Stimulated activated CD8-positive, alpha-beta memory T cell treated with anti-CD3 and anti-CD28 coated beads, Interleukin-4, amount 100 ng/mL, for 24 hours (primary cell): ENCODE data around the gene XRCC2.
"Not testable (repeated sequence)": the region's sequence is repeated elsewhere in the genome, so short reads cannot be mapped to it uniquely, and the experiment has no call there.

Source experiments
- DNase-seq: peaks from one replicate; pipeline ENCODE4 v3.0.0-alpha.2; 2020; ENCODE audit warnings: low read depth

Gene XRCC2

DNA sequence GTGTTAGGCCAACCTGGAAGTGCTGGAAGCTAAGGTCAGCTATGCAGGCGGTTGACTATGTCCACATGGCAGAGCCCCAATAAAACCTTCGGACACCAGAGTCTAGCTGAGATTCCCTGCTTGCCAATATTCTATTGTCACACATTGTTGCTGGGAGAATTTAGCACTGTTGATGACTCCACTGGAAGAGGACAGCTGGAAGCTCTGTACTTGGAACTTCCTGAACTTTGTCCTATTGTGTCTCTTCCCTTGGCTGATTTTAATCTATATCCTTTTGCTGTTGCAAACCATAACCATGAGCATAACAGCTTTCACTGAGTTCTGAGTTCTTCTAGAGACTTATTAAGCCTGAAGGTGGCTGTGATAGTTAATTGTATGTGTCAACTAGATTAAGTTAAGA, 12.0 kb downstream of the XRCC2 start:
- DNase-seq, result no peak

GRCh38 chr7:152663148-152663740, 12.7 kb downstream of the XRCC2 start:
- DNase-seq, result no peak

DNA sequence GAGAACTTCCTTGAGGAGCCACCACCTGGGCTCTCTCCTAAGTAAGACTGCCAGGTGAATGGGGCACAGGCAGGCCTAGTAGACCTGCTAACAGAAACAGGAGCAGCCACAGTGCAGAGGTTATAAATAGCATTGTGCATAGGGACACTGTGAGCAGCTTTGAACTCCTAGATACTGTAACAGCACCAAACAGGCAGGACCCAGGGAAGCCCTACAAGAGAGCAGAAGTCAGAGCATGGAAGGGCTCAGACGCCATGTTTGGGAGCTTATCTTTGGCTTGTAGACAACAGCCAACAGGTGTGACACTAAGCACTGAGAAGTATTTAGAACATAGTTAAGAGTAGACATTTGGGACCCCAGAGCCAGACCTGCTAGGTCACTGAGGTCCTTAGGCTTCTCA, 14.5 kb downstream of the XRCC2 start:
- no peak for DNase-seq

DNA sequence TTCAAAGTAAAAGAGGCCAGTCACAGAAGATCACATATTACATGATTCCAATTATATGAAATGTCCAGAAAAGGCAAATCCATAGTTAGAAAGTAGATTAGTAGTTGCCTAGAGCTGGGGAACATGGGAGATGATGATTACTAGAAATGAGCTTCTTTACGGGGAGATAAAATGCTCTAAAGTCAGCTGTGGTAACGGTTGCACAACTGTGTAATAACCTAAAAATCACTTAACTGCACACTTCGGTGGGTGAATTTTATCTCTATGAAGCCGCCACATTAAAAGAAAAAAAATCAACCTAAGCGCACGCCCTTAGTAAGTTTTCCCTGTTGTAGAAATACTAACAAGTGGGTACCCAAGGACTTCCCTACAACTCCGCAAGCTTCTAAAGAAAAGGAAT, 15.9 kb downstream of the XRCC2 start:
- DNase-seq, result no peak

DNA sequence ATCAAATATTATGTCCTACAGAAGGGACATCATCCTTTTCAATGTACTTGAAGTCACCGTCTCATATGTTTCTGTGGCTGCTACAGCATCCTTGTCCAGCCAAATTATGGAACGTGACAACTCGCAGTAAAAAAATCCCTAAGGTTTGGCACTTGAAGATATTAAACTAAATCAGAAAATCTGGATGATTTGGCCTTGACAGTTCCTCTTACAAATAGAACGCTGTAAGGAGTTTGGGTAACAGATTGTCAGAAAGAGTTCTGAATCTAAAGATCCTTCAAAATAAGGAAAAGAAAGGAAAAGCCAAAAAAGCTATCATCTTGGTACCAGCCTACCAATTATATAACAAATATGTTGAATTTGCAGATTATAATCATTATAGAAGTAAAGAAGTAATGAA, 21.0 kb downstream of the XRCC2 start:
- DNase-seq, result no peak

- no peak for DNase-seq
These were observed 26.7 kb downstream of the XRCC2 start for GRCh38 chr7:152649220-152649619.

GRCh38 chr7:152647009-152647408, 28.9 kb downstream of the XRCC2 start:
- no peak for DNase-seq

GRCh38 chr7:152646579-152646978, 29.4 kb downstream of the XRCC2 start:
- not testable (repeated sequence) for DNase-seq

DNA sequence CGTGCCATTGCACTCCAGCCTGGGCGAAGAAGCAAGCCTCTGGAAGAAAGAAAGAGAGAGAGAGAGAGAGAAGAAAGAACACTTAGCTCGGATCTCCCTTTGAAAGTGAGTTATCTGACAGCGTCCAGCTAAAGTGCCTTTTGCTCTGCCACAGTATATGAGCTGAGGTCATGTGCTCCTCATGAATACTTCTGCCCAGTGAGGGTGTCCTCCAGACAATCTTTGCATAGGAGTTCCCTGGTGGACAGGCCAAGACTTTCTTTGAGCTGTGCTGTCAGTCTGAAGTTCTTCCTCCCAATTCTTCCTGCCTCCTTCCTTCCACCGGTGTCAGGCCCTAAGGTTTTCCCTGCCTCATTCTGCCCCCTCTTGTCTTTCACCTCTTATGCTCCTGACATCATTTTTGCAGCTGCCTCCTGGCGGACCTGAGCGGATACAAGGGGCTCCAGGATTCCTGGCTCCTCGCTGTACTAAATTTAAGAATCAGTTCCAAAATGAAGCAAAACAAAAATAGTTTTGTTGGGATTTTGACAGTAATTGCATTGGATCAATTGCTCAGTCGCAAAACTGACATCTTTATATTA, 31.9 kb downstream of the XRCC2 start:
- DNase-seq, result no peak

DNA sequence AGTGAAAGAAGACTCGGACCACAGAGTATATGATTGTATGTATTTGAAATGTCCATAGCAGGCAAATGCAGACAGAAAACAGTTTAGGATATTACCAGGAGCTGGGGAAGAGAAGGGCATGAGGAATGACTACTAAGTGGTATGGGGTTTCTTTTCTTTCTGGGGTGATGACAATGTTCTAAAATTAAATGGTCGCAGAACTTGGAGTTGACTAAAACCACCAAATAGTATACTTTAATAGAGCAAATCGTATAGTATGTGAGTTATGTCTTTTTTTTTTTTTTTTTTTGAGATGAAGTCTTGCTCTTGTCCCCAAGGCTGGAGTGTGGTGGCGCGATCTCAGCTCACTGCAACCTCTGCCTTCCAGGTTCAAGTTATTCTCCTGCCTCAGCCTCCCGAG, 34.6 kb downstream of the XRCC2 start:
- DNase-seq, result no peak

GRCh38 chr7:152640829-152641228, 35.1 kb downstream of the XRCC2 start:
- DNase-seq, result no peak

DNA sequence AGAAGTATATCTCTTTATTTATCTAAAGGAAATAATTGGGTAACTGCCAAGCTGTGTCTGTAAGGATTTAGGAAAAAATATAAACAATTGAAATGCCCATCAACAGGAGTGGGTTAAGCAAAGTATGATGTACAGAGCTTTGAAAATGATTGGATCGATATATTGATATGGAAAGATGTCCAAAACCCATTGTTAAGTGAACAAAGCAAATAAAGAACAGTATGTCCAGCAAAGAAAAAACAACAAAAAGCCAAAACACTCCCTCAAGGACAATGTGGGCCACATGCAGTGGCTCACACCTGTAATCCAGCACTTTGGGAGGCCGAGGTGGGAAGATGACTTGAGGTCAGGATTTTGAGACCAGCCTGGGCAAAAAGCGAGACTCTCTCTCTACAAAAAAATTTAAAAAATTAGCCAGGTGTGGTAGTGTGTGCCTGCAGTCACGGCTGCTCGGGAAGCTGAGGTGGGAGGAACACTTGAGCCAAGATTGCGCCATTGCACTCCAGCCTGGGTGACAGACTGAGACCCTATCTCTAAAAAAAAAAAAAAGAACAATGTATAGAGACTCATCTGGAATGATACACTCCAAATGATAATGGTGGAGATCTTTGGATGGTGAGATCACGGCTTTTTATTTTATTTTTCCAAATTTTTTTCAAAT, 37.9 kb downstream of the XRCC2 start:
- no peak for DNase-seq

DNA sequence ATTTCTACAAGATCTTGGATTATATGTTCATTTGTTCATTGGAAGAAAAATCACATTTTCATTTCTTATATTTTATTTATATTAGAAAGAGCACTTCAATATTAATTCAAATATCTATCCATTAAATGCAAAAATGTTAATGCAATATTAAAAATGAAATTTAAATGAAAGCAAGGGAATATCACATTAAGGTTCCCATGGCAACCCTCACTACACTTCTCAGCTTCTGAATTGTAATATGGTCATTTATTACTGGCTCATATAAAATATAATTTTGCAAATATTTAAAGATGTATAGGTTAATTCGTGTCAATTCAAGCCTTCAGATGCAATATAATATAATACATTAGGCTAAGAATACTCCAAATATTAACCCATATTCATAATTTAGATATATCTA, 38.8 kb downstream of the XRCC2 start:
- DNase-seq, result no peak

DNA sequence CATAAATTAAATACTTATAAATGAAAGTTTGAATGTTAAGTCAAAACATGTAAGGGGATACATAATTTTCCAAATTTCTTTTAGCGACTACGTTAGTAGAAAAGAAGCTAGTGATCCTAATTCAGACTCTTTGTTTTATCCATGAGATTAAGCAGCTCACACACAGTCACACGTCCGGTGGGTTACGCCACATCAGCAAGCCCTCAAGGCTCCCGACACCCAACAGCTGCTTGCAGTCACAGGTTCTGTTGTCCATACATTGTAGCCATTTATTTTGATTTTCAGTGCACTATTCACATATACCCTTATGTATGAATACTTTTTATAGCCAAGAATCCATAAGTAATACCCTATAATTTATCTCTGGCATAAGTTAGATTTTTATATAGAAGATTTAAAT, 39.5 kb downstream of the XRCC2 start:
- DNase-seq, result no peak

DNA sequence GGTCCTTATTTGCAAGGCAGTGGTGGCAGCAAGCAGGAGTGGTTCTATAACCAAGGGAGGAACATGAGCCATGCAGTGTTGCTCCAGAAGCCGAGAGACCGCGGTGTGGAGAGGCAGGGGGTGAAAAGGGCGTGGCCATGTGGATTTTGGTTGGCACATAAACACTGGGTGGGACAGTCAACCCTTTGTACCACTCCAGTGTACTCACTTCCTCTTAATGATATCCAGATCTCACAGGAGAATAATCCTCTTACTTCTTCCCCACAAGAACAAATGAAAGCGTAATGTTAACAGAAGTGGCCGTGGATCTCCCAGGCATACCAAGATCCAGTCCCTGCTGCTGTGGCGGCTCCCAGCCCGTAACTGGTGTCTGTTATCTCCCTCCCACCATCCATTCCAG, 42.4 kb downstream of the XRCC2 start:
- DNase-seq, result no peak

DNA sequence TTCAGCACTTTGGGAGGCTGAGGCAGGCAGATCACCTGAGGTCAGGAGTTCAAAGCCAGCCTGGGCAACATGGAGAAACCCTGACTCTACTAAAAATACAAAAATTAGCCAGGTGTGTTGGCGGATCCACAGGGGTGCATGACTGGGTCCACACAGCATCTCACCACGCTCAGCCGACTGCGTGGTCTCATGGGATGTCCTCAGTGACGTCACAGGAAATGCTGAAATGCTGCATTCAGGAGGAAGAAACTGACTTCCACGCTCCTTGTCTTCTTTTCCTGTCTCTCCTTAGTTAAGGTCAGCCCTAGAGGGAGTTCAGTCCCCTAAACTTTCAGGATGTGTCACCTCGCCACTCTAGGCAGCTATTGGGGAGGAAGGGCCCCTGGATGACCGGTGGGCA, 42.9 kb downstream of the XRCC2 start:
- DNase-seq, result no peak

DNA sequence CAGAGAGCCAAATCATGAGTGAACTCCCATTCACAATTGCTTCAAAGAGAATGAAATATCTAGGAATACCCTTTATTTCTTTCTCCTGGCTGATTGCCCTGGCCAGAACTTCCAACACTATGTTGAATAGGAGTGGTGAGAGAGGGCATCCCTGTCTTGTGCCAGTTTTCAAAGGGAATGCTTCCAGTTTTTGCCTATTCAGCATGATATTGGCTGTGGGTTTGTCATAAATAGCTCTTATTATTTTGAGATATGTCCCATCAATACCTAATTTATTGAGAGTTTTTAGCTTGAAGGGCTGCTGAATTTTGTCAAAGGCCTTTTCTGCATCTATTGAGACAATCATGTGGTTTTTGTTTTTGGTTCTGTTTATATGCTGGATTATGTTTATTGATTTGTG, 47.2 kb downstream of the XRCC2 start:
- not testable (repeated sequence) for DNase-seq

DNA sequence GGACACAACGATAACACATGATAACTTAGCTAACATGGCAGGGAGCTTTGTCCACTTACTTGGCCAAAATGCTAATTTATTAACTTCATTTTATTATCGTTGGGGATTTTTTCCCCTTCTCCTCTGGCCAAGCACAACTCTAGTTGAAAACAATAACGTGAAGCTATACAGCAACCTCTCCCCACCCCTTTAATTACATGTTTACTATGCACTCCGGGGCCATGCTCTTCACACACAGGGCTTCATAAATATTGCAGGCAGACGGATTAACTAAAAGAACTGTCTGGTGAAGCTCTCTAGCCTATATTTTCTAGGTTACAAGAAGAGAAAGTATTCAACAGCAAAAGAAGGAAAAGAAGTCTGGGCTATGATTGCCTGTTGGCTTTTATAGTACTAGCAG, 51.7 kb downstream of the XRCC2 start:
- DNase-seq, result no peak

DNA sequence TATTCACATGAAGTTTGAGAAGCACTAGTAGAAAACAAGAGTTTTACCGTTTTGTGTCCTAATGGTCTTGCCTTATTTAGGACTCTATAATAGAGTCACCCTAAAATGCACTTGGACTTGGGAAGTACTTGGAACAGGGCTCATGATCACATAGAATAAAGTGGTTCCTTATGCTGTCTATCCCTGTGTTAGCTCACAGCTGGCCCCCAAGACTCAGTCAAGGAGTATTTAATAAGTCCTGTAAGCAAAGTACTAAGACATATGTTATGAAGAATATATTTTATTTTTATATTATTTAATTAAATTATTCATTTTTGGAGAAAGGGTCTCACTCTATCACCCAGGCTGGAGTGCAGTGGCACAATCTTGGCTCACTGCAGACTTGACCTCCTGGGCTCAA, 54.5 kb downstream of the XRCC2 start:
- no peak for DNase-seq

DNA sequence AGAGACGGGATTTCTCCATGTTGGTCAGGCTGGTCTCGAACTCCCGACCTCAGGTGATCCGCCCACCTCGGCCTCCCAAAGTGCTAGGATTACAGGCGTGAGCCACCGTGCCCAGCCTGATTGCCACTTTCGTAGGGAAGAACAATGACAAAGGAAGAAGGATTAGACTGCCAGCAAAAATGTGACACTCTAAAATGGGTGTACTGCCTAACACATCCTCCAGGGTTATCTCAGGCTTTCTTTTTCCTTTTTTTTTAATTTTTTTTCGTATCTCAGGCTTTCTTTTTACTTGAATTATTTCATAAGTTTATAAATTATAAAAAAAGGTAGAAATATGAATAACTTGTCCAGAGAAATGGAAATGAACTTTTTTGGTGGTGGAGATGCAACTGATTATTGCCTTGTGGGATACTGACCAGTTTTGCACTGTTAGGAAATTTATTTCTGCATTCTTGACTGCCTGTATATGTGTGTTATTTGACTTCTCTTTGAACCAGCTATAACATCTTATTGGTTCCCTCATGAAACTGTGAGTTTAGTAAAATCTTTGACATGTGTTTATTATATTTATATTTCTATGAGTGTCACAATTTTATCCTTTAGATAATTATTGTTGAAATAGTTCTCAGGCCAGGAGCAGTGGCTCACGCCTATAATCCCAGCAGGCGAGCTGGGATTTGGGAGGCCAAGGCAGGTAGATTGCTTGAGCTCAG, 56.8 kb downstream of the XRCC2 start:
- no peak for DNase-seq

- no peak for DNase-seq
These were observed 57.5 kb downstream of the XRCC2 start for GRCh38 chr7:152618427-152618826.

DNA sequence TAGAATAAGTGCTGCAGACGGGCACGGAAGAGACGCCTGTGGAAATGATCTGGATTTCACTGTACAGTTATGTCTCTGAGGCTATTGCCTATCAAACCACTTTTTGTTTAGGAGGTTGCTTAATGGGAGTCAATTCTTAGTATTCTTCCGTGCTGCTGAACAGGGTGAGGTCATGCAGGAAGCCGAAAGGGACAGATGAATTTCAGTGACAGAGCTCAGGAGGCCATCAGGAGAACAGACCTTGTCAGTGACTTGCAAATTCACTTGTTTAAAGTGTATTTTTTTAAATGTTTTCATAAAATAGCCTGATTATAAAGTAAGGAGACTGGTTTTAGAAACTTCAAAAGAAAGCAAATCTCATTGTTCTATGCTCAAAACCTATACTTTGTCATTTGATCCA, 58.9 kb downstream of the XRCC2 start:
- no peak for DNase-seq

DNA sequence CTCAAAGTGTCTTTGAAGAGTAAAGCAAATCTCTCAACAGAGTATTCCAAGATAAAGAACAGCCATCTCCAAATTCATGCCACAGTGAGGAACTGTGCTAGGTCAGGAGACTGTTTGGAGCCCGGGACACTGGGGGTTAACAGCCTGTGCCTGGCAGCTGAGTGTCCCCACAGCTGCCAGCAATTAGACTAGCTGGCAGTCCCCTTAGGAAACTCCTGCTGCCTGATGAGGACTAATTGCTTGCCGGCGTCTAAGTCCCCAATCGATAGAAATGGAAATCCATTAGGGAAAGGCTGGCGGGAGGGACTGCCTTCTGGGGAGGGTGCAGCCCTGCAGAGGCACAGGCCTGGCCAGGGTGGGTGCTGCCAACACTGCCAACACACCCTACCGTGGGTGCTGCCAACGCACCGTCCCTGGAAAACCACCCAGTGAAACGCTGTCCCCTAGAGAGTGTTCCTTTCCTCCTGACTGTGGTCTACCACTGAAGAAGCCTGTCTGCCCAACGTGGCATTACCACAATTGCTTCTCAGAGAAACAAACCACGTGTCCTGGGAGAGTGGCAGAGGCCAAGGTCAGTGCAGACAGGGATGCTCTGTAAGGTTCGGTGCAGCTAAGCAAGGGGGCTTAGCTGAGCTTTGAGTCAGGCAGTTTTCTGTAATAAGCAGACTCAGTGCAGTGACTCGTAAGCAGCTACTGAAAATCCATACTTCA, 60.8 kb downstream of the XRCC2 start:
- DNase-seq, result no peak
